ENCODE measurements around the gene CTNNBL1.
"Not testable (repeated sequence)": the region's sequence is repeated elsewhere in the genome, so short reads cannot be mapped to it uniquely, and the experiment has no call there.

CTNNBL1 gene, protein sequence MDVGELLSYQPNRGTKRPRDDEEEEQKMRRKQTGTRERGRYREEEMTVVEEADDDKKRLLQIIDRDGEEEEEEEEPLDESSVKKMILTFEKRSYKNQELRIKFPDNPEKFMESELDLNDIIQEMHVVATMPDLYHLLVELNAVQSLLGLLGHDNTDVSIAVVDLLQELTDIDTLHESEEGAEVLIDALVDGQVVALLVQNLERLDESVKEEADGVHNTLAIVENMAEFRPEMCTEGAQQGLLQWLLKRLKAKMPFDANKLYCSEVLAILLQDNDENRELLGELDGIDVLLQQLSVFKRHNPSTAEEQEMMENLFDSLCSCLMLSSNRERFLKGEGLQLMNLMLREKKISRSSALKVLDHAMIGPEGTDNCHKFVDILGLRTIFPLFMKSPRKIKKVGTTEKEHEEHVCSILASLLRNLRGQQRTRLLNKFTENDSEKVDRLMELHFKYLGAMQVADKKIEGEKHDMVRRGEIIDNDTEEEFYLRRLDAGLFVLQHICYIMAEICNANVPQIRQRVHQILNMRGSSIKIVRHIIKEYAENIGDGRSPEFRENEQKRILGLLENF

DNA sequence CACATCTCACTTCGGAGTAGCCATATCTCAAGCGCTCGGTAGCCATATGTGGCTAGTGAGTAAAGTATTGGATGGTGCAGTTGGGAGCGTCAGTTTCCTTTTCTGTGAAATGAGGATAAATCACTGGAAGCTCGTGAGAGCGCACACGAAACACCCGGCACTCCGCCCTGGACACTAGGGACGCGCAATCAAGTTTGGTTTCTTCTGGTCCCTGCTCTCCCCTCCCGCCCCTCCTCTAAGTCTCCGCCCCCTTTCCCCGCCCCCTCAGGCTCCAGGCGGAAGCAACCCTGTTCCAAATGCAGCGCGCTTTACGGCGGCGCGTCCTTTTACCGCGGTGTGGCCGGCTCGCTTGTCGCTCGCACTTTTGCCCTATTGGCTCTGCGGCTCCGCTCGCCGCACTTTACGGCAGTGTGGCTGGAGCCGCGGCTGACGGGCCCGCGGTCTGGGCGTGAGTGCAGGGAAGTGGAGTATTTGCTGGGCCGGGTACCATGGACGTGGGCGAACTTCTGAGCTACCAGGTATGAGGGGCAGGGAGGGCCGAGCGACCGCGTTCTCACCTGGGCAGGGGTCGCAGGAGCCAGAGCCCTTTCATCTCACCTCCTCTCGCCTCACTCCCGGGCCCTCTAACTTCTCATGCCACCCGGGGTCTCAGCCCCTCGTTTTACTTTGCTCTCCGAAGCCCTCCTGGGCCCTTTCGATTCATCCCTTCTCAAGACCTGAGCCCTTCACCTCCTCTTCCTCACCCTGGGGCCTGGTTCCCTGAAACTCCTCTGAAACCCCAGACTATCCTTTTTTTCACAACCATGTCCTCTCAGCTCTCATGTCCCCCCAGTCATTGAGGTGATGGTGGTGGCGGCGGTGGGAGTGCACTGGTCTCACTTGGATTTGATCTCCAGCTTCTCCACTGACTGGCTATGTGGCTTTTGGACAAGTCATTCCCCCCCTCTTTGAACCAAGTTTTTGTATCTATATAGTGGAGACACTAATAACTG is at the start of gene CTNNBL1:
CTNNBL1 (plus strand) TSS at position 396 of the 992 bp plus-strand sequence; CDS start at position 489, 93 bp downstream.
- DNase-seq (ENCODE audit: low read depth), result peak; percentile 93

DNA sequence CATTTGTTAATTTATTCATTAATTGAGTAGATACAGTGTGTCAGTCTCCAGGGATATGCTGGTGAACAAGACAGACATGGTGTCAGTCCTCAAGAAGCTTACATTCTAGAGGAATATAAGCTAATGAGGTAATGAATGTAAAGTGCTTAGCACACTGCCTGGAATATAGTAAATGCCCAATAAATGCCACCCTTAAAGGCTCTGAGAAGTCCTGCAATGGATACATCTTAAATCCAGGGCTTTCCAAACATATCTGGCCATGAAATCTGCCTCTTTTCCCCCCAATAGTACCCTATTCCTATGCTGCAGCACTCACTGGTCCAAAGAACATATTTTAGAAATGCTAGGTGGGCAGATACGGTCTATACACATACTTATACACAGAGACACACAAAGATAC is 49.2 kb upstream of the CTNNBL1 start:
- DNase-seq (ENCODE audit: low read depth), result no peak

DNA sequence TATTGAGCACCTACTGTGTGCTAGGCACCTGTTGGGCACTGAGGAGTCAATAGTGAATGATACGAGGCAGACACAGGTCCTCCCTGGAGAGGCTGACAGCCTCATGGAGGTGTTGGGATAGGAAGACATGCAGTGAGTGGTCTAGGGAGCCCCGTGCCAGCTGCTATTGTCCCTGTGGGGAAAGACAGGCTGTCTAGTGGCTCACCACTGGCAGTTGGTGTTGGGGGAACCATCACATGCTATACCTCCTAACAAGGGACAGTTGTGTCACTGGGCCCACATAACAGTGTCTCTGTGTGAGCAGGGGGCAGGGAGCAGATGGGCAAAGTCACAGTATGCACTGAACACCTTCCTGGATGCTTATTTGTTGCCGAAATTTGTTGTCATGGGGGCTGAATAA is 45.9 kb upstream of the CTNNBL1 start:
- DNase-seq (ENCODE audit: low read depth), result no peak

DNA sequence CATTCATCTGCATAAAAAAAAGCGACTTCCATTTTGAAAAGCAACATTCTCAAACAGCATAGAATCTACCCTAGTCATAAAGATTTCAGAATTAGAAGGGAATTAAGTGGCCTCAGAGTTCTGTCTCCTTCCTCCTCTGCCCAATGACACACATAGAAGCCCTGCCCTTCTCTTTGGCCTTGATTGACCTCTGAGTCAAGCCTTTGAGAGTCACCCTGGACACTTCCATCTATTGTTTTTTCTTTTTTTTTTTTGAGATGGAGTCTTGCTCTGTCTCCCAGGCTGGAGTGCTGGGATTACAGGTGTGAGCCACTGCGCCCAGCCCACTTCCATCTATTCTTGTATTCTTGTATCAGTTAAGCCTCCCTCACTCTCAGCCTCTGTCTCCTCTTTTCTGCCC is 44.8 kb upstream of the CTNNBL1 start:
- no peak for DNase-seq (ENCODE audit: low read depth)

DNA sequence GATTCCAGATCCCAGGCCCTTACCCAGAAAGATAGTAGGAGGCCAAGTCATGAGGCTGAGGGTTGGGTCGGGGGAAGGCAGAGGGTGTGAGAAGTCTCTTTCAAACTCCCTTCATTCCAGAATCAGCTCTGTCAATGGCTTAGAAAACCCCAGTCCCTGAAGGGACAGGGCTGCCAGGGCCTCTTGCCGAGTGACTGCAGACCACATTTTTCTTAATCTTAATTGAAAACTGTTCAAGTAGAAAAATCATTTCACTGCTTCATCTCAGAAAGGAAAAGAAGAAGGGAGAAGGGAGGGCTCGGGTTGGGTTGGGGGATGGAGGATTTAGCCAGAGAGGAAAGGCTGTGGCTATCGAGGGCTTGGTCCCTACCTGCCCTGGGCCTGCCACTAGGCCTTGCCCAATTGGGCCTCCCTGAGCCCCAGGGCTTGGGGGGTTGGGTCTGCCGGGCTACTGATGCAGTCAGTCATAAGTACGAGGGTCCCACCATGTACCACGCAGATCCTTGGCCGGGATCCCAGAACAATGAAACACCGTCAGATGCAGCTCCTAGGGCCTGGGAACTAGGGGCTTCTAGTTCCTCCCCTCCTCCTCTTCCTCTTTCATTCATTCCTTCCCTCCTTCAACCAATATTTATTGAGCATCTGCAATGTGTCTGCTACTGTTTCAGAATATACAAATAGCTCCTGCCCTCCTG is 44.0 kb upstream of the CTNNBL1 start:
- no peak for DNase-seq (ENCODE audit: low read depth)

DNA sequence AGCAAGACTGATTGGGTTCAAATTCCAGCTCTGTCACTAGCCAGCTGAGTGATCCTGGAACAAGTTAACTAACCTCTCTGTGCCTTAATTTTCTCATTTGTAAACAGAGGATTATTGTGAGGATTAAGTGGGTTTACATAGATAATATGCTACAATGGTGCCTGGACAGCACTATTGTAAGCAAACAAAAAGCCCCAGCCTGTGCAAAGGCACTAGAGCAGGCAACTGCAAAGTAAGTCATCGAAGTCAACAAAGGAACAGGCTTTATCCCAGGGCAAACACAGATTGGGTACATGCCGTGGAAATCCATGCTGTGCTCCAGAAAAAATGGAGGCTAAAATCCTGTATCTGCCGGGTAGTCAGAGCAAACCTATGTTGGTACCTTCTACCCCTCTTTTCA is 43.2 kb upstream of the CTNNBL1 start:
- DNase-seq (ENCODE audit: low read depth), result no peak

DNA sequence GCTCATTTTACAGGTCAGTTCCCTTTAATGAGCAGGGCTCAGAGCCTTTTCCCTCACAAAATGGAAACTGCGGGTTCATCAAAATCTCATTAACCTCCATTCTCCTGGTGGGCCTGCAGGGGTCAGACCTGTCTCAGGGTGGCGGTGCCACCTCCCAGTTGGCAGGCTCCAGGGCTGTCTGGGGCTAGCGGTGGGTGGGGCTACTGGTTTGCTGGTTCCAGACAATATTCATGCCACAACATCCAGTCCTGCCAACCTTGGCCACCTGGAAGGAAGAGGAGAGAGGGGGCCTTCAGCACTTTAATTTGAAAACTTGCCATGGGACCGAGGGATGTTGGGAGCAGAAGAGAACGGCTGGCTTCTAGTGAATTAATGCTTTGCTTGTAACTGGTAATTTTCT is 41.9 kb upstream of the CTNNBL1 start:
- no peak for DNase-seq (ENCODE audit: low read depth)

DNA sequence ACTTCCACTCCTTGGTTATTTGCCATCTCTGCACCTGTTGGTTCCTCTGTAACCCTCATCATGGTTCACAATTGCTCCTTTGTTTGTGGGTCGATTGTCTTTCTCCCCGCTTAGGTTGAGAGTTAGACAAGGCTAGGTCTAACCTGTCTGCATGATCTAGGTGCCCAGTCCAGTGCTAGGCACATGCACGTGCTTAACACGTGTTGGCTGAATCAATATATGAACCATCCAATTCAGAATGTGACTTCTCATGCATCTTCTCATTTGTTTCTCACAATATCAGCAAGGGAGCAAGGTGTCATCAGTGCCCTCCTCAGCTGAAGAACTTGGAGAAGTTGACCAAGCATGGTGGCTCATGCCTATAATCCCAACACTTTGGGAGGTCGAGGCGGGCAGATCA is 36.9 kb upstream of the CTNNBL1 start:
- DNase-seq (ENCODE audit: low read depth), result no peak

DNA sequence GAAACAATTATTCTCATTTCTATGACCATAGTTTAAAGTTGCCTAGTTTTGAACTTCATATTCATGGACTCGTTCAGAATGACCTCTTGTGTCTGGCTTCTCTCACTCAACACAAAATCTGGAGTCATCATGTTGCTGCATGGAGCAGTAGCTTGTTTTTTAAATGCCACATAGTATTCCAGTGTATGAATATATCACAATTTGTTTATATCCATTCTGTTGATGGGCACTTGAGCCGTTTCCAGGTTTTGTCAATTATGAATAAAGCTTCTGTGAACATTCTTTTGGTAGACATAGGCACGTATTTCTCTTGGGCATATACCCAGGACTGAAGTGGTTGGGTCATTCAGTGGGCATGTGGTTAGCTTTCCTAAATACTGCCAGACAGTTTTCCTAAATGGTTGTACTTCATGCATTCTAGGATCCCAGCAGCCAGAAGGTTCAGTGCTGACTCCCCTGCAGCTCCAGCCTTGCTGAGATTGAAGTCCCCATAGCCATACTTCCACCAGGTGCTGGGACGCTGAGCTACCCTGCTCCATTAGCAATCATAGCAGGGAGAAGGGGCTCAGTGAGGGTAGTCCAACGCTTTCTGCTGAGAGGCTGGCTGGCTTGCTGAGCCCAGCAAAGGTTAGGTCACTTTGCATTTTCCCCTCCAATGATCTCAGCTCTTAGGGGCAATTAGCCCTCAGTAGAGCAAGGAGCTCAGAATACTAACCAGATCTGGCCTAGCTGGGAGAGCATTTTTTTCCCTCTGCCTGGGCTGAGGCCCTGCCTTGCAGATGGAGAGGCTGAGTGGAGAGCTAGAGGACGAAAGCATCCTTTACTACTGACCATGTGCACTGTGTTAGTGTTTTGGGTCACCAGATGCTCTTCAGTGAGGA is 35.7 kb upstream of the CTNNBL1 start:
- DNase-seq (ENCODE audit: low read depth), result no peak

DNA sequence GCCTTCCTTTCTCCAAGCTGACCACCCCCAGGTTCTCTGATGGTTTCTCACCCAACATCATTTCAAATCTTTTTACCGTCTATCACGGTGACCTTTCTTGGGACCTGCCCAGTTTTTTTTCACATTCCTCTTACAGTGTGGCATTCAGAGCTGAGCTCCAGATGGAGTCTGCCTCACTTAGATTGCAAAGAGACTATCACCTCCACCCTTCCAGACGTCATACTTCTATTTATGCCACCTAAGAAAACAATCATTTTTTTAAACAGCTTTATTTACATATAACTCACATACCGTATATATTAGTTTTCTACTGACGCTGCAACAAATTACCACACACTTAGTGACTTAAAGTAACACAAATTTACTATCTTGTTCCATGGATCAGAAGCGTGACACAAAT is 32.3 kb upstream of the CTNNBL1 start:
- no peak for DNase-seq (ENCODE audit: low read depth)

DNA sequence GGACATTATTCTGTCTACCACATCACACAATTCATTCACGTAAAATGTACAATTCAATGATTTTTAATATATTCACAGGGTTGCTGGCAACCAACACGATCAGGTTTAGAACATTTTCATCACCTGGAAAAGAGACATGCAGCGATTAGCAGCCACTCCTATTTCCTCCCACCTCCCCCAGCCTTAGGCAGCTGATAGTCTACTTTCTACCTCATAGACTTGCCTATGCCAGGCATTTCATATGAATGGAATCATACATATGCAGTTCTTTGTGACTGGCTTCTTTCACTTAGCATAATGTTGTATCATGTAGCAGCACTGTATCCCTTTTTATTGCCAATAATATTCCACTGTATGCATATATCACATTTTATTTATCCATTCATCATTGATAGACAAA is 31.5 kb upstream of the CTNNBL1 start:
- DNase-seq (ENCODE audit: low read depth), result no peak

DNA sequence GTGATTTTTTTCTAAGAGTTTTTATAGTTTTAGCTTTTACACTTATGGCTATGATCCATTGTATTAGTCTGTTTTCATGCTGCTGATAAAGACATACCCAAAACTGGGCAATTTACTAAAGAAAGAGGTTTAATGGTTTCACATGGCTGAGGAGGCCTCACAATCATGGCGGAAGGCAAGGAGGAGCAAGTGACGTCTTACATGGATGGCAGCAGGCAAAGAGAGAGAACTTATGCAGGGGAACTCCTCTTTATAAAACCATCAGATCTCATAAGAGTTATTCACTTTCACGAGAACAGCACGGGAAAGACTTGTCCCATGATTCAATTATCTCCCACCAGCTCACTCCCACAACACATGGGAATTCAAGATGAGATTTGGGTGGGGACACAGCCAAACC is 29.2 kb upstream of the CTNNBL1 start:
- not testable (repeated sequence) for DNase-seq (ENCODE audit: low read depth)

DNA sequence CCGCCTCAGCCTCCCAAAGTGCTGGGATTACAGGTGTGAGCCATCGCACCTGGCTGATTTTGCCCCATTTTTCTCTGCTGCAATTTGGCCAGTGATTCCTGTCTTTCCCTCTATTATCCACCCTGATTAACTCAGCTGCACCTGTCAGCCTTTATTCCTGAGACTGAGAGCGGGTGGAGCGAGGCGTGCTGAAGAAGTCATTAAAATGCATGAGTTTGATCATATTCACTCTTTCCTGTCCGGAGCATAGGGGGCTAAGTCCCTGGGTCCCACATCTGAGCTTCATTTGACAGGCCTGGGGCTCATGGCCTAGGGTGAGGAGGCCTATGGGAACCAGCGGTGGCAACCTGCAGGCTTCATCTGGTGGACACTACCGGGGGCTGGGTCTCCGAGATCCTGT is 25.7 kb upstream of the CTNNBL1 start:
- no peak for DNase-seq (ENCODE audit: low read depth)

DNA sequence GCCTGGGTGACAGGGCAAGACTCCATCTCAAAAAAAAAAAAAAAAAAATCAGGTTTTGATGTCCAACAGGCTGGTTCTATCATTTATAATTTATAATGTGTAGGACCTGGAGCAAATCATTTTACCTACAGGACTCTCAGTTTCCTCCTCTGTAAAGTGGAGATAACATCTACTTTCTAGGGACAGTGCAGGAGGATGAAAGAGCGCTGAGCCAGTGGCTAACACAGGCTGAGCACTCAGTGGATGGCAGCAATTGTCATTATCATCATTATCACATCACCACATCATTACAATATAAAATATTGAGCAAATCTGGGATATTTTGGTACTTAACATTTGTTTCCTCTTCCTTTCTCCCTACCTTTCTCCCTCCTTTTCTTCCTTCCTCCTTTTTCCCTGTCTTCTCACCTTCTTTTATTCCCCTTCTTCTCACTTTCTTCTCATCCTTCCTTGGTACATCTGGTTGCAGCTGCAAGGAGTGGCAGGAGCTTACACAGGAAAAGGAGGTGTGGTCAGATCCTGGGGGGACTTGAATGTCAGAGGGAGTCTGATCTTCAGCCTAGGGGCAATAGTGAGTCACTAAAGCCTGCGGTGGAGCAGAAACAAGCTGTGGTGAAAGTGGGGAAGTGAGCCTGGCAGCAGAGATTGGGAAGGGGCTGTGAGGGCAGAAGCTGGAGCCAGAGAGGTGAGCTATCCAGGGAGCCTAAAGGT is 24.6 kb upstream of the CTNNBL1 start:
- no peak for DNase-seq (ENCODE audit: low read depth)

DNA sequence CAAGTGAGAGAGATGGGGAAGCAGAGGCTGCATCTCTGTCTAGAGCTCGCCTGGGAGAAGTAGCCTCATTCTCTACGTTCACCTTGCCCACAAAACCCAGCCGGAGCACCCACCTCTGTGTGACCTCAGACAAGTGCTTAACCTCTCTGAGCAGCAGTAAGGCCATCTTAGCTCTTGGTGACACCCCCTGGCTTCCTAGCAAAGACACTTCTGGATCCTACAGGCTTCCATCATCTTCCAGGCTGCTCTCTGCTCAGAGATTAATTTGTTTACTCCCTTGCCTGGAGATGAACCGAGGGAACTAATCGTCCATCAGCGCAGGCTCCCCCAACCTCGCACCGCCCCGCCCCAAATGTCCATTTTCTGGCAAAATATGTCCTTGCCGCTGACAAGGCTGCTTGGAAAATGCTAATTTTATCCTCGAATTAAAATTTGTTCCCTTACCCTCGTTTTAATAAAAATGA is 24.0 kb upstream of the CTNNBL1 start:
- no peak for DNase-seq (ENCODE audit: low read depth)

DNA sequence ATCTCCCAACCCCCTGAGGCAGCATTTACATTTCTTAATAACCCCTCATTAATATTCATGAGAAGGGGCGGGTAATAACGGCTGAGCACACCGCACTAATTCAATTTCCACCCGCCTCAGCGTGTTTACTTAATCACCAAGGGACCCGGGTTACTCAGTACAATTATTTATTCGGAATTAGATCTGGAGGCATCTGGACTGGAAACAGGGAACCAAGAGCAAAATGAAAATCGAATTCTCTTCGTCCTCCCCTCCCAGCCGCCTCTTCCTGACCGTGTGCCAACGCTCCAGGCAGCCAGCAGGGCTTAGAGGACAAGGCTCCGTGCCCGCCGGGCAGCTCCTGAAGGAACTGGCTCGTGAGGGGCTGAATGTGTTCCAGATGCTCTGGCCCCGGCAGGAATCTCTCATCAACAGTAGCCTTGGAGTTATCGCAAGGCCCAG is 23.5 kb upstream of the CTNNBL1 start:
- DNase-seq (ENCODE audit: low read depth), result no peak

DNA sequence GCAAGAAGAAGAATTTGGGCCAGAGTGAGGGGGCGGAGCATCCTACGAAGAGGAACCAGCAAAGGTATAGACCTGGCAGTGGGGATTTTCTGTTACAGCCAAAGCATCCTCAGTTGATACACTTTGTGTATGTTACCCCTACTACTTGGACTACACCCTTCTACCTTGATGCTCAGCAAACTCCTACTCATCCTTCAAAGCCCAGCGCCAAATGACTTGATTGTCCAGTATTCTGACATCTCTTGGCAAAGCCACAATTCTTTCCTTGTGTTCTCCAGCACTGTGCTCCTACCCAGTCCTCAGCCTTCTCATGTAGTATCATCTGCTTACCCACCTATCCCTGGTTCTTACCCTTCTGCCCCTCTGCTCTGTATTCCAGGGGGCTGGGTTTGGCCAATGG is 21.7 kb upstream of the CTNNBL1 start:
- DNase-seq (ENCODE audit: low read depth), result no peak

DNA sequence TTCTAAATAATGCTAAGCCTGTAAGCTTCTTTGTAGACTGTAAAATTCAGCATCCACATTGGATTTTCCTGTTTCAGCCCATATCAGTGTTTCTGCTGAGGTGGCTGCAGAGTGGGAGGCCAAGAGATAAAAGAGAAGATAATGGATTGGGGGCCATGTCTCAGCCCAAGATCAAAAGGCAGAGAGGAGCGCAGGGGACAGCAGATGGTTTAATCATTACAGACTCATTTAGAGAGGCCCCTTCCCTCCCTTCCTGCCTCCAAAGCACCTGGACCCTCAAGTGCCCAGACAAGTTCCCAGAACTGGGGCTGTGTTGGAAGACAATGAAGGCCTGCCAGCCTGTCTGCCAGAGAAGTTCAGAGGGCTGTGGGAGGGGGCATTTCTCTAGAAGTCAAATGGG is 20.4 kb upstream of the CTNNBL1 start:
- DNase-seq (ENCODE audit: low read depth), result no peak

DNA sequence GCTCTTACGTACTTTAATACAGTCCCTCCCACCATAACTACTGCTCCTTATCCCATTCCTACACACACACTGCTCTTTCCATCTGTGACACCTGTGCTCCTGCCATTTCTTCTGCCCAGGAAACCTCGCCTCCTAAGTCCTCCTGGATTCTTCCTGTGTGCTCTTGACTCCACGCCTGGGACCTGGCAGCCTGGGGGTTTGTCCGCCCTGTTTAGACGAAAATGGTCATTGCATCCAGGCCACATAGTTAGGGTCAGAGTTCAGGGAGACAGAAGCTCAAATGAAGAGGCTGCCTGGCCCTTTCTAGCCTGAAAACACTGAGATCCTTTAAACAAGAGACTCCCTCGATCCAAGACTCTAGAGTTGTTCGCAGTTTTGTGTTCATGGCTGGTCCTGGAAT is 17.4 kb upstream of the CTNNBL1 start:
- DNase-seq (ENCODE audit: low read depth), result no peak

Data from T-helper 22 cell (primary cell).